Endodermal cell (in vitro differentiated cells): ENCODE measurements around the gene HIGD1B. TPM values are rescaled to one million over a fixed set of nuclear protein-coding genes. Genes with fewer than 3 reads are reported as not detected.

Source experiments
- DNase-seq: peaks from one replicate; pipeline ENCODE4 v3.0.0-alpha.2; 2017
- H3K27ac ChIP-seq: 2 replicates; pipeline ENCODE4 v1.5.1; 2013; ENCODE audit warnings: mild to moderate bottlenecking, low read depth, low read length, moderate library complexity
- H3K27me3 ChIP-seq: 2 replicates; pipeline ENCODE4 v1.6.1; 2013; ENCODE audit warnings: mild to moderate bottlenecking, low read length, moderate library complexity; ENCODE audit not compliant: insufficient read depth, control insufficient read depth, poor library complexity, severe bottlenecking
- H3K36me3 ChIP-seq: 2 replicates; pipeline ENCODE4 v1.7.0; 2013; ENCODE audit warnings: mild to moderate bottlenecking, low read length, moderate library complexity; ENCODE audit not compliant: control insufficient read depth, insufficient read depth
- H3K4me1 ChIP-seq: one replicate; pipeline ENCODE4 v1.7.0; 2013; ENCODE audit warnings: low read length; ENCODE audit not compliant: control insufficient read depth, insufficient read depth
- H3K4me3 ChIP-seq: 2 replicates; pipeline ENCODE4 v1.5.1; 2013; ENCODE audit warnings: mild to moderate bottlenecking, low read length, moderate library complexity
- H3K9ac ChIP-seq: 2 replicates; pipeline ENCODE4 v1.6.1; 2013; ENCODE audit warnings: mild to moderate bottlenecking, low read length, moderate library complexity; ENCODE audit not compliant: poor library complexity, severe bottlenecking; ENCODE audit errors: extremely low read depth
- H3K9me3 ChIP-seq: 2 replicates; pipeline ENCODE4 v1.6.1; 2013; ENCODE audit warnings: mild to moderate bottlenecking, low read length, moderate library complexity; ENCODE audit not compliant: control insufficient read depth
- H3K27ac Mint-ChIP-seq: 2 replicates; pipeline ENCODE4 v1.8.0; 2020; ENCODE audit warnings: mixed read lengths
- H3K27me3 Mint-ChIP-seq: 2 replicates; pipeline ENCODE4 v1.8.0; 2021; ENCODE audit warnings: mild to moderate bottlenecking, mixed read lengths; ENCODE audit not compliant: insufficient read depth
- H3K36me3 Mint-ChIP-seq: 2 replicates; pipeline ENCODE4 v1.8.0; 2020; ENCODE audit warnings: low read depth, mixed read lengths
- H3K4me1 Mint-ChIP-seq: 2 replicates; pipeline ENCODE4 v1.8.0; 2020; ENCODE audit warnings: mixed read lengths
- H3K4me3 Mint-ChIP-seq: 2 replicates; pipeline ENCODE4 v1.8.0; 2020; ENCODE audit warnings: mild to moderate bottlenecking, moderate library complexity, mixed read lengths
- H3K9me3 Mint-ChIP-seq: 2 replicates; pipeline ENCODE4 v1.8.0; 2020; ENCODE audit warnings: mild to moderate bottlenecking, mixed read lengths
- CTCF ChIP-seq: fragments of 200-600 bp; sonication (generic); conservative IDR thresholded peaks from 2 replicates; pipeline ENCODE4 v1.5.0; 2021; ENCODE audit warnings: antibody characterized with exemption, mild to moderate bottlenecking
- WGBS, 2 experiments: methylation state at CpG; one replicate each; pipeline versions ENCODE4 v1.1.5 to v1.1.7; 2013; ENCODE audit warnings: missing lambda C conversion rate in 2 of 2, mixed read lengths in 1 of 2; ENCODE audit not compliant: insufficient coverage in 1 of 2, insufficient read length in 1 of 2; 5-methylcytosine and 5-hydroxymethylcytosine counted together
- total RNA-seq, 2 donors: library from RNA; stranded (reverse); fragmentation: NEBNext Ultra II Directional in 1 of 2; extraction: Animal tissue kit (Norgen Biotek cat#: 25700) in 1 of 2; gene quantifications; 2 replicates in 1 of 2; 3 replicates in 1 of 2; pipeline ENCODE4 v1.2.1, GENCODE V29; 2021

HIGD1B gene
- total RNA-seq, 2 donors from 2014 or later = not detected

- no peaks in the 10 kb centered on the region for H3K9me3 Mint-ChIP-seq
- no peak for DNase-seq
- Histone ChIP-seq H3K27ac (no peak overlapping the region), H3K4me3 (peak overlapping the region; percentile 93), H3K27me3 (no peaks in the 10 kb centered on the region), H3K9me3 (no peaks in the 10 kb centered on the region), H3K4me1 (peaks cover 10% of the 10 kb centered on the region), H3K9ac (peak overlapping the region; percentile 58), H3K36me3 (peaks cover 10% of the 10 kb centered on the region)
- no peak for TF ChIP-seq CTCF
- H3K4me3 Mint-ChIP-seq = peak overlapping the region; percentile 84
- WGBS, 2 experiments = 88% methylated on average over 1 of the region's 1 CpG; no CpG with 5 or more reads in 1 of the 2 experiments
- H3K27ac Mint-ChIP-seq = no peak overlapping the region
- peaks cover 4% of the 10 kb centered on the region for H3K27me3 Mint-ChIP-seq
- H3K36me3 Mint-ChIP-seq = peaks cover 5% of the 10 kb centered on the region
- H3K4me1 Mint-ChIP-seq = peaks cover 22% of the 10 kb centered on the region
Measured at GRCh38 chr17:44827863-44828262, 19.8 kb upstream of the HIGD1B start.

- Mint-ChIP-seq H3K27me3 (peaks cover 7% of the 10 kb centered on the region), H3K4me1 (peaks cover 22% of the 10 kb centered on the region), H3K4me3 (peak overlapping the region; percentile 84), H3K36me3 (peaks cover 2% of the 10 kb centered on the region), H3K9me3 (no peaks in the 10 kb centered on the region), H3K27ac (peak overlapping the region; percentile 82)
- H3K4me1 ChIP-seq = peaks cover 10% of the 10 kb centered on the region
- peak overlapping the region; percentile 58 for H3K9ac ChIP-seq
- H3K4me3 ChIP-seq = peak overlapping the region; percentile 93
- H3K27ac ChIP-seq = peak overlapping the region; percentile 77
- 0% methylated on average over 8 to 21 of the region's 21 CpGs for WGBS, 2 experiments
- no peaks in the 10 kb centered on the region for H3K27me3 ChIP-seq
- no peak for TF ChIP-seq CTCF
- peaks cover 7% of the 10 kb centered on the region for H3K36me3 ChIP-seq
- DNase-seq = peak; percentile 50
- no peaks in the 10 kb centered on the region for H3K9me3 ChIP-seq
Measured at GRCh38 chr17:44828919-44829522, 18.7 kb upstream of the HIGD1B start.

DNA sequence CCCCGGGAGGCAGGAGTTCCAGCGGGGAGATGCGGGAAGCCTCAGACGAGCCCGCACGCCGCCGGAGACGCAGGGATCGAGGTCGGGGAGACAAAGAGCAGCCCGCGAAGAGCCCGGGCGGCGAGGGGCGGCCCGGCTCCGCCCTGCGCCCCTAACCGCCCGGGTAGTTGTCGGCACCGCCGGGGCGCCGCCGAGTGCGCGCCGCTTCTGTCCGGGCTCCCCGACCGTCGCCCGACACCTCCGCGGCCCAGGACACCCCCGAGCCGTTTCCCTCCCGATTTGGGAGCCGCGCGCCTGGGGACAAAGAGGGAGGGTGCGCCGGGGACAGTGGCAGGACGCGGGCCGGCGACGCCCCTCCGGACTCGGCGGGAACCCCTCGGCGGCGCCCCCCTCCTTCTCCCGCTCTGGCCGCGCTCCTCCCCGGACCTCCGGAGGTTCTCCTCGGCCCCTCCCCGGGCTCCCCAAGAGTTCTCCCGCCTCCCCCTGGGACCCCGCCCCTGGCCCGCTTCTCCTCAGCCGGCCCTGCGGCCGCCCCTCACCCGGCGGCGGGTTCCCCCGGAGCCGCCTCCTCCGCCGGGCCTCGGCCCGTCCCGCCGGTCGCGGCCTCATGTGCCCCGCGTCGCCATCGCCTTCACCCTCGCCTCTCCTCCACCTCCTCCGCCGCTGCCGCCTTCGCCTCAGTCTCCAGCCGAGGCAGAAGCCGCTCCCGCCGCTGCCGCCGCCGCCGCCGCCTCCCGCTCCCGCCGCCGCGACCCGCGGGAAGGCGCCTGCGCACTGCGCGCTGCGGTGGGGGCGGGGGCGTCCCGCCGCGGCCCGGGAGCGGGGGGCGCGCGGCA is 17.9 kb upstream of the HIGD1B start, which contains the start of gene GJC1:
TSS of gene GJC1 (minus strand) at position 765 of the 836 bp plus-strand sequence. CDS start 24,470 bp downstream, outside the sequence.
- peak within 1 kb of the TSS; percentile 77 for H3K27ac ChIP-seq
- H3K27ac Mint-ChIP-seq = peak within 1 kb of the TSS; percentile 88
- WGBS, 2 experiments = 0% methylated on average over 19 to 123 of the region's 123 CpGs
- H3K27me3 Mint-ChIP-seq = peaks cover 7% of the 10 kb centered on the region
- H3K9me3 Mint-ChIP-seq = no peaks in the 10 kb centered on the region
- H3K4me3 ChIP-seq = peak within 1 kb of the TSS; percentile 93
- H3K4me3 Mint-ChIP-seq = peak within 1 kb of the TSS; percentile 84
- peak; percentile 89 for DNase-seq
- H3K36me3 ChIP-seq = peaks cover under 1% of the 10 kb centered on the region
- peak within 1 kb of the TSS; percentile 58 for H3K9ac ChIP-seq
- H3K27me3 ChIP-seq = no peaks in the 10 kb centered on the region
- H3K9me3 ChIP-seq = no peaks in the 10 kb centered on the region
- H3K4me1 Mint-ChIP-seq = peaks cover 22% of the 10 kb centered on the region
- no peak for TF ChIP-seq CTCF
- peaks cover 10% of the 10 kb centered on the region for H3K4me1 ChIP-seq
- H3K36me3 Mint-ChIP-seq = no peaks in the 10 kb centered on the region
